GM23248 (cell line): Measurements from ENCODE around the gene LRRC58. TPM values are rescaled to one million over a fixed set of nuclear protein-coding genes. Genes with fewer than 3 reads are reported as not detected.

Experiments
- DNase-seq: peaks from one replicate; pipeline ENCODE4 v3.0.0-alpha.2; 2015
- H2AFZ ChIP-seq: fragments of 200-600 bp; sonication (generic); 2 replicates; pipeline ENCODE4 v1.6.1; 2016; ENCODE audit warnings: antibody characterized with exemption
- H3F3A ChIP-seq: fragments of 200-600 bp; sonication (generic); 2 replicates; pipeline ENCODE4 v1.6.1; 2016; ENCODE audit warnings: mild to moderate bottlenecking, antibody characterized with exemption, mixed run types; ENCODE audit not compliant: insufficient read depth
- H3K27ac ChIP-seq: fragments of 200-600 bp; sonication (generic); 2 replicates; pipeline ENCODE4 v1.5.1; 2016; ENCODE audit warnings: mild to moderate bottlenecking
- H3K27me3 ChIP-seq: fragments of 200-600 bp; sonication (generic); replicated peaks from 2 replicates; pipeline ENCODE4 v1.6.1; 2016; ENCODE audit warnings: mild to moderate bottlenecking; ENCODE audit not compliant: insufficient read depth
- H3K36me3 ChIP-seq: fragments of 200-600 bp; sonication (generic); 2 replicates; pipeline ENCODE4 v1.6.1; 2016; ENCODE audit warnings: low read depth, mild to moderate bottlenecking
- H3K4me1 ChIP-seq: fragments of 200-600 bp; sonication (generic); 2 replicates; pipeline ENCODE4 v1.6.1; 2016; ENCODE audit warnings: mild to moderate bottlenecking; ENCODE audit not compliant: insufficient read depth
- H3K4me2 ChIP-seq: fragments of 200-600 bp; sonication (generic); one replicate; pipeline ENCODE4 v1.6.1; 2016; ENCODE audit warnings: mild to moderate bottlenecking; ENCODE audit not compliant: unreplicated experiment
- H3K4me3 ChIP-seq: fragments of 200-600 bp; sonication (generic); 2 replicates; pipeline ENCODE4 v1.5.1; 2016; ENCODE audit warnings: mild to moderate bottlenecking
- H3K79me2 ChIP-seq: fragments of 200-600 bp; sonication (generic); 2 replicates; pipeline ENCODE4 v1.6.1; 2016; ENCODE audit warnings: mild to moderate bottlenecking; ENCODE audit not compliant: insufficient read depth
- H3K9ac ChIP-seq: fragments of 200-600 bp; sonication (generic); 2 replicates; pipeline ENCODE4 v1.6.1; 2016; ENCODE audit warnings: mild to moderate bottlenecking
- H3K9me2 ChIP-seq: fragments of 200-600 bp; sonication (generic); 2 replicates; pipeline ENCODE4 v1.6.1; 2016; ENCODE audit warnings: mixed run types, mild to moderate bottlenecking, moderate library complexity; ENCODE audit not compliant: insufficient read depth
- H3K9me3 ChIP-seq: fragments of 200-600 bp; sonication (generic); one replicate; pipeline ENCODE4 v1.6.1; 2017; ENCODE audit warnings: low read depth
- H4K20me1 ChIP-seq: fragments of 200-600 bp; sonication (generic); 2 replicates; pipeline ENCODE4 v1.6.0; 2016; ENCODE audit not compliant: insufficient read depth
- EZH2 ChIP-seq: fragments of 200-600 bp; sonication (generic); IDR thresholded peaks from 2 replicates; pipeline ENCODE4 v1.6.1; 2018; ENCODE audit warnings: antibody characterized with exemption, mild to moderate bottlenecking; ENCODE audit not compliant: insufficient read depth, poor library complexity, severe bottlenecking
- EZH2phosphoT487 ChIP-seq: fragments of 200-600 bp; sonication (generic); IDR thresholded peaks from 2 replicates; pipeline ENCODE4 v1.6.1; 2018; ENCODE audit warnings: antibody characterized with exemption, moderate library complexity, mild to moderate bottlenecking, low read depth; ENCODE audit not compliant: insufficient read depth
- WGBS, 2 experiments: methylation state at CpG; one replicate each; pipeline ENCODE4 v1.1.6; 2015 to 2017; ENCODE audit warnings: low lambda C conversion rate in 2 of 2, low coverage in 1 of 2; ENCODE audit errors: missing lambda C conversion rate in 2 of 2; 5-methylcytosine and 5-hydroxymethylcytosine counted together
- in situ Hi-C: fragments of 300-500 bp; cut with MboI; formaldehyde crosslinking; loops from 2 replicates; pipeline ENCODE4 v1.15.0; 2020
- polyA plus RNA-seq: library from polyadenylated mRNA; unstranded; fragments of >200 nt; fragmentation: Nextera tagmentation; extraction: Ambion mirVana; gene quantifications from 2 replicates; pipeline ENCODE4 v1.2.1, GENCODE V29; 2016
- total RNA-seq: library from RNA; depleted of rRNA; stranded (reverse); fragments of >200 nt; shearing (Covaris generic); gene quantifications from 2 replicates; pipeline ENCODE4 v1.2.3, GENCODE V29; 2014

The LRRC58 gene
- total and polyA plus RNA-seq, 2 experiments from 2014 or later = 13.1 to 34.4 TPM

- in situ Hi-C loops = no loop called here
Observed at GRCh38 chr3:120311863-120312794, 37.0 kb downstream of the LRRC58 start.

GRCh38 chr3:120306519-120307455 is 42.4 kb downstream of the LRRC58 start:
- Histone ChIP-seq H3K4me3 (no peak overlapping the region), H3F3A (no peaks in the 10 kb centered on the region), H3K27me3 (no peaks in the 10 kb centered on the region), H3K27ac (no peak overlapping the region), H3K4me1 (no peaks in the 10 kb centered on the region), H4K20me1 (no peaks in the 10 kb centered on the region), H3K9ac (no peak overlapping the region), H2AFZ (no peak overlapping the region), H3K9me3 (no peaks in the 10 kb centered on the region), H3K4me2 (no peak overlapping the region), H3K36me3 (no peaks in the 10 kb centered on the region), H3K9me2 (no peaks in the 10 kb centered on the region), H3K79me2 (no peaks in the 10 kb centered on the region)
- WGBS, 2 experiments = 65 to 67% methylated on average over 58 to 67 of the region's 72 CpGs
- TF ChIP-seq EZH2phosphoT487 (no peak), EZH2 (no peak)
- in situ Hi-C loops = no loop called here
- no peak for DNase-seq

More at GRCh38 chr3:120311863-120312794, 37.0 kb downstream of the LRRC58 start:
- no peak for DNase-seq
- H3K9me3 ChIP-seq = no peaks in the 10 kb centered on the region
- H3K4me1 ChIP-seq = no peaks in the 10 kb centered on the region
- no peak overlapping the region for H3K9ac ChIP-seq
- no peak overlapping the region for H3K4me2 ChIP-seq
- TF ChIP-seq EZH2 = no peak
- TF ChIP-seq EZH2phosphoT487 = no peak
- H3F3A ChIP-seq = no peaks in the 10 kb centered on the region
- no peaks in the 10 kb centered on the region for H3K27me3 ChIP-seq
- H4K20me1 ChIP-seq = no peaks in the 10 kb centered on the region
- no peak overlapping the region for H2AFZ ChIP-seq
- no peaks in the 10 kb centered on the region for H3K9me2 ChIP-seq
- WGBS, 2 experiments = 95% methylated on average over 24 of the region's 24 CpGs
- no peaks in the 10 kb centered on the region for H3K79me2 ChIP-seq
- H3K4me3 ChIP-seq = no peak overlapping the region
- no peak overlapping the region for H3K27ac ChIP-seq
- no peaks in the 10 kb centered on the region for H3K36me3 ChIP-seq

GRCh38 chr3:120304616-120305015 is 44.5 kb downstream of the LRRC58 start:
- DNase-seq = no peak
- Histone ChIP-seq H3K27me3 (no peaks in the 10 kb centered on the region), H3K4me2 (no peak overlapping the region), H2AFZ (no peak overlapping the region), H3K9me2 (no peaks in the 10 kb centered on the region), H3F3A (no peaks in the 10 kb centered on the region), H3K9me3 (no peaks in the 10 kb centered on the region), H3K36me3 (no peaks in the 10 kb centered on the region), H3K27ac (no peak overlapping the region), H3K4me1 (no peaks in the 10 kb centered on the region), H3K4me3 (no peak overlapping the region), H3K9ac (no peak overlapping the region), H3K79me2 (no peaks in the 10 kb centered on the region), H4K20me1 (no peaks in the 10 kb centered on the region)
- TF ChIP-seq EZH2phosphoT487 (no peak), EZH2 (no peak)
- WGBS, 2 experiments = 95 to 97% methylated on average over 4 of the region's 4 CpGs
- in situ Hi-C loops = no loop called here

- WGBS, 2 experiments = 57 to 63% methylated on average over 5 of the region's 5 CpGs
- no peak for TF ChIP-seq EZH2
- no peak for TF ChIP-seq EZH2phosphoT487
- no peak overlapping the region for H3K9ac ChIP-seq
Observed at GRCh38 chr3:120302361-120302760, 46.8 kb downstream of the LRRC58 start.

More at GRCh38 chr3:120302361-120302760, 46.8 kb downstream of the LRRC58 start:
- H3K4me1 ChIP-seq = no peaks in the 10 kb centered on the region
- in situ Hi-C loops = no loop called here
- H3K36me3 ChIP-seq = no peaks in the 10 kb centered on the region
- H3K27me3 ChIP-seq = no peaks in the 10 kb centered on the region
- no peaks in the 10 kb centered on the region for H3K79me2 ChIP-seq
- H3F3A ChIP-seq = no peaks in the 10 kb centered on the region
- peak; percentile 11 for DNase-seq
- H2AFZ ChIP-seq = no peak overlapping the region
- H4K20me1 ChIP-seq = no peaks in the 10 kb centered on the region
- H3K4me2 ChIP-seq = no peak overlapping the region
- H3K4me3 ChIP-seq = no peak overlapping the region
- H3K9me2 ChIP-seq = no peaks in the 10 kb centered on the region
- no peaks in the 10 kb centered on the region for H3K9me3 ChIP-seq
- no peak overlapping the region for H3K27ac ChIP-seq
